Midbrain (tissue), 1 donor: ENCODE measurements around the gene ELOVL6.
"Not testable (repeated sequence)": the region's sequence is repeated elsewhere in the genome, so short reads cannot be mapped to it uniquely, and the experiment has no call there.

Experiments
- DNase-seq: peaks from one replicate; lab custom pipeline; 2025; lab: John Stamatoyannopoulos, UW

The ELOVL6 gene

GRCh38 chr4:110160618-110161017 lies 37.8 kb downstream of the ELOVL6 start:
- DNase-seq: no peak

- DNase-seq: no peak
These were observed 38.9 kb downstream of the ELOVL6 start for GRCh38 chr4:110159541-110159940.

- DNase-seq: no peak
These were observed 40.8 kb downstream of the ELOVL6 start for GRCh38 chr4:110157580-110157979.

GRCh38 chr4:110157166-110157565 lies 41.2 kb downstream of the ELOVL6 start:
- DNase-seq: not testable (repeated sequence)

GRCh38 chr4:110156442-110156841 lies 42.0 kb downstream of the ELOVL6 start:
- no peak for DNase-seq

GRCh38 chr4:110155654-110156053 lies 42.8 kb downstream of the ELOVL6 start:
- DNase-seq: no peak

GRCh38 chr4:110154582-110154981 lies 43.8 kb downstream of the ELOVL6 start:
- no peak for DNase-seq

GRCh38 chr4:110152386-110152785 lies 46.0 kb downstream of the ELOVL6 start:
- no peak for DNase-seq

GRCh38 chr4:110149089-110149488 lies 49.3 kb downstream of the ELOVL6 start:
- DNase-seq: no peak

GRCh38 chr4:110142461-110142860 lies 56.0 kb downstream of the ELOVL6 start:
- no peak for DNase-seq

GRCh38 chr4:110139815-110140214 lies 58.6 kb downstream of the ELOVL6 start:
- DNase-seq: no peak

GRCh38 chr4:110139111-110139510 lies 59.3 kb downstream of the ELOVL6 start:
- no peak for DNase-seq

GRCh38 chr4:110138551-110138950 lies 59.9 kb downstream of the ELOVL6 start:
- DNase-seq: no peak

GRCh38 chr4:110137829-110138228 lies 60.6 kb downstream of the ELOVL6 start:
- no peak for DNase-seq

GRCh38 chr4:110135523-110135922 lies 62.9 kb downstream of the ELOVL6 start:
- no peak for DNase-seq

GRCh38 chr4:110135076-110135475 lies 63.3 kb downstream of the ELOVL6 start:
- DNase-seq: no peak

GRCh38 chr4:110134269-110134869 lies 64.0 kb downstream of the ELOVL6 start:
- DNase-seq: no peak

GRCh38 chr4:110132816-110133719 lies 65.3 kb downstream of the ELOVL6 start:
- DNase-seq: no peak

GRCh38 chr4:110131916-110132315 lies 66.5 kb downstream of the ELOVL6 start:
- no peak for DNase-seq

- no peak for DNase-seq
These were observed 67.6 kb downstream of the ELOVL6 start for GRCh38 chr4:110130576-110131358.

- DNase-seq: no peak
These were observed 68.9 kb downstream of the ELOVL6 start for GRCh38 chr4:110129544-110129943.

- no peak for DNase-seq
These were observed 69.9 kb downstream of the ELOVL6 start for GRCh38 chr4:110128472-110128919.

- DNase-seq: no peak
These were observed 70.4 kb downstream of the ELOVL6 start for GRCh38 chr4:110128029-110128428.
